NB4 (cell line): ENCODE results near the gene MPDZ.

Experiments used
- CTCF ChIP-seq: IDR thresholded peaks from one replicate; pipeline ENCODE4 v1.5.1; 2012; ENCODE audit warnings: low read depth, low read length
- MAX ChIP-seq: IDR thresholded peaks from 2 replicates; pipeline ENCODE4 v1.6.1; 2011; ENCODE audit warnings: low read depth, low read length
- MYC ChIP-seq: IDR thresholded peaks from 2 replicates; pipeline ENCODE4 v1.6.1; 2011; ENCODE audit warnings: low read depth, low read length
- POLR2A ChIP-seq: IDR thresholded peaks from 2 replicates; pipeline ENCODE4 v1.6.1; 2011; ENCODE audit warnings: mild to moderate bottlenecking; ENCODE audit not compliant: insufficient read length; ENCODE audit errors: extremely low read depth

GRCh38 chr9:13109781-13110180 is 169.7 kb downstream of the MPDZ start:
- TF ChIP-seq POLR2A (no peak), CTCF (no peak), MAX (no peak), MYC (no peak)
